Measurements from ENCODE around the gene RHAG.
"Not testable (repeated sequence)": the region's sequence is repeated elsewhere in the genome, so short reads cannot be mapped to it uniquely, and the experiment has no call there.

The RHAG gene

GRCh38 chr6:49636713-49637349 lies at the start of gene RHAG:
Gene RHAG (minus strand): TSS chr6:49636839. CDS start chr6:49636812, 27 bp downstream.
- no peak for DNase-seq

GRCh38 chr6:49676671-49677281 lies 40.1 kb upstream of the RHAG start:
- DNase-seq = no peak

- no peak for DNase-seq
Measured at GRCh38 chr6:49675816-49676215, 39.2 kb upstream of the RHAG start.

- no peak for DNase-seq
Measured at GRCh38 chr6:49668083-49668511, 31.5 kb upstream of the RHAG start.

GRCh38 chr6:49666930-49667757 lies 30.5 kb upstream of the RHAG start:
- no peak for DNase-seq

GRCh38 chr6:49666480-49666879 lies 29.8 kb upstream of the RHAG start:
- DNase-seq = no peak

- DNase-seq = no peak
Measured at GRCh38 chr6:49664817-49665216, 28.2 kb upstream of the RHAG start.

- DNase-seq = not testable (repeated sequence)
Measured at GRCh38 chr6:49664054-49664453, 27.4 kb upstream of the RHAG start.

- no peak for DNase-seq
Measured at GRCh38 chr6:49662892-49663261, 26.2 kb upstream of the RHAG start.

GRCh38 chr6:49662231-49662891 lies 25.7 kb upstream of the RHAG start:
- no peak for DNase-seq

- DNase-seq = no peak
Measured at GRCh38 chr6:49653942-49654341, 17.3 kb upstream of the RHAG start.

GRCh38 chr6:49653438-49653837 lies 16.8 kb upstream of the RHAG start:
- DNase-seq = no peak

- no peak for DNase-seq
Measured at GRCh38 chr6:49651239-49651638, 14.6 kb upstream of the RHAG start.

GRCh38 chr6:49649988-49650387 lies 13.3 kb upstream of the RHAG start:
- no peak for DNase-seq

- DNase-seq = no peak
Measured at GRCh38 chr6:49648036-49648435, 11.4 kb upstream of the RHAG start.

GRCh38 chr6:49647476-49647875 lies 10.8 kb upstream of the RHAG start:
- no peak for DNase-seq

GRCh38 chr6:49646942-49647341 lies 10.3 kb upstream of the RHAG start:
- no peak for DNase-seq

- DNase-seq = no peak
Measured at GRCh38 chr6:49646130-49646824, 9.6 kb upstream of the RHAG start.

GRCh38 chr6:49645139-49645538 lies 8.5 kb upstream of the RHAG start:
- no peak for DNase-seq

- no peak for DNase-seq
Measured at GRCh38 chr6:49639177-49639817, 2.7 kb upstream of the RHAG start.

- no peak for DNase-seq
Measured at GRCh38 chr6:49637350-49637731, 702 bp upstream of the RHAG start.

- DNase-seq = no peak
Measured at GRCh38 chr6:49635978-49636712, 494 bp downstream of the RHAG start.
